Peyer's patch (tissue), 4 donors: Measurements from ENCODE around the gene DHX58.

Experiments
- POLR2A ChIP-seq, 2 donors: fragments of 450-650 bp; IDR thresholded peaks; one replicate each; pipeline ENCODE4 v1.5.1; 2017; ENCODE audit warnings: antibody characterized with exemption in 2 of 2, mild to moderate bottlenecking in 2 of 2, moderate library complexity in 2 of 2
- TF ChIP-seq, protein P1 (sequence below), 6 experiments: fragments of 450-650 bp in 4 of 6; fragments of 200-600 bp in 2 of 6; sonication (generic) in 1 of 6; IDR thresholded peaks; one replicate each; pipeline ENCODE4 v1.5.1; 2017 to 2019; ENCODE audit warnings: antibody characterized with exemption in 6 of 6, mild to moderate bottlenecking in 3 of 6, moderate library complexity in 1 of 6

DNA sequence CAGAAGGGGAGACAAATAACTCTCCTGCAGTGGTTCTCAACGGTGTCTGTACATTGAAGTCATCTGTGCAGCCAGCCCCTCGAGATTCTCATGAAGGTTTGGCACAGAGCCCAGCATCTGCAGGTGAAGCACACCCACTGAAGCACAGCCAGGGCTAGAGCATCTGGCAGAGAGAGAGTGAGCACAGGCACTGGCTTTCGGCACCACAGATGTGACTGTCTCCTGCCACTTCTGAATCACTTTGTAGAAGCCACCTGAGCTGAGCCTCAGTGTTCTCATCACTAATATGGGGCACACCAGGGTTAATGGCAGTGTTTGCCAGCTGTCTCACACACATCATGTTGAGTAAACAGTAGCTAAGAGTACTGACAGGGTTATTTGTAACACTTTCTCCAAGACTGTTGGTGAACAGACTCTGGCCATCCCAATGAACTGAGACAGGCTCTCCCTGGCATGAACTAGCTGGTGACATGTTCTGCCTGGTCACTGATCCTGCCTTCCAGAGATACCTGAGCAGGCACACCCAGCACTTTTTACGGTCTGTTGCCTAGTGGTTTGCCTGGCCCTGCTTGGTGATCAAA is 21.0 kb upstream of the DHX58 start:
- TF ChIP-seq POLR2A (IDR thresholded peaks at IDR 0.05), result no peak
- TF ChIP-seq, protein P1, sequence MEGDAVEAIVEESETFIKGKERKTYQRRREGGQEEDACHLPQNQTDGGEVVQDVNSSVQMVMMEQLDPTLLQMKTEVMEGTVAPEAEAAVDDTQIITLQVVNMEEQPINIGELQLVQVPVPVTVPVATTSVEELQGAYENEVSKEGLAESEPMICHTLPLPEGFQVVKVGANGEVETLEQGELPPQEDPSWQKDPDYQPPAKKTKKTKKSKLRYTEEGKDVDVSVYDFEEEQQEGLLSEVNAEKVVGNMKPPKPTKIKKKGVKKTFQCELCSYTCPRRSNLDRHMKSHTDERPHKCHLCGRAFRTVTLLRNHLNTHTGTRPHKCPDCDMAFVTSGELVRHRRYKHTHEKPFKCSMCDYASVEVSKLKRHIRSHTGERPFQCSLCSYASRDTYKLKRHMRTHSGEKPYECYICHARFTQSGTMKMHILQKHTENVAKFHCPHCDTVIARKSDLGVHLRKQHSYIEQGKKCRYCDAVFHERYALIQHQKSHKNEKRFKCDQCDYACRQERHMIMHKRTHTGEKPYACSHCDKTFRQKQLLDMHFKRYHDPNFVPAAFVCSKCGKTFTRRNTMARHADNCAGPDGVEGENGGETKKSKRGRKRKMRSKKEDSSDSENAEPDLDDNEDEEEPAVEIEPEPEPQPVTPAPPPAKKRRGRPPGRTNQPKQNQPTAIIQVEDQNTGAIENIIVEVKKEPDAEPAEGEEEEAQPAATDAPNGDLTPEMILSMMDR (IDR thresholded peaks at IDR 0.05), result no peak
